Lower lobe of right lung (tissue), 2 donors: ENCODE measurements around the gene C6orf47. TPM values are rescaled to one million over a fixed set of nuclear protein-coding genes. Genes with fewer than 3 reads are reported as not detected.

Source experiments
- ATAC-seq, 2 donors: fragments of 200-7000 bp; cut with Tn5 transposase; one replicate each; pipeline ENCODE4 v1.9.1; 2020 to 2022; ENCODE audit warnings: mild to moderate bottlenecking in 2 of 2, moderate library complexity in 2 of 2
- DNase-seq: peaks from one replicate; pipeline ENCODE4 v3.0.0-alpha.2; 2020
- H3K27ac ChIP-seq: fragments of 200-600 bp; one replicate; pipeline ENCODE4 v1.8.0; 2022
- H3K27me3 ChIP-seq: fragments of 200-600 bp; one replicate; pipeline ENCODE4 v1.8.0; 2022; ENCODE audit warnings: low read depth
- H3K36me3 ChIP-seq: fragments of 200-600 bp; one replicate; pipeline ENCODE4 v1.8.0; 2022; ENCODE audit warnings: mild to moderate bottlenecking
- H3K4me1 ChIP-seq: fragments of 200-600 bp; one replicate; pipeline ENCODE4 v1.8.0; 2022
- H3K4me3 ChIP-seq: fragments of 200-600 bp; one replicate; pipeline ENCODE4 v1.8.0; 2022; ENCODE audit warnings: mild to moderate bottlenecking
- H3K9me3 ChIP-seq: fragments of 200-600 bp; one replicate; pipeline ENCODE4 v1.8.0; 2022
- CTCF ChIP-seq: fragments of 200-600 bp; IDR thresholded peaks from one replicate; pipeline ENCODE4 v1.8.0; 2022; ENCODE audit warnings: antibody characterized with exemption, mild to moderate bottlenecking
- intact Hi-C: fragments of 100-400 bp; cut with DNase I; formaldehyde crosslinking; loops from one replicate; pipeline ENCODE4 v1.11.0; 2022
- total RNA-seq: library from RNA; stranded (reverse); fragmentation: NEBNext Ultra II Directional; extraction: Animal tissue kit (Norgen Biotek cat#: 25700); gene quantifications from one replicate; pipeline ENCODE4 v1.2.1, GENCODE V29; 2021
- donor health status: DM: no; HTN: yes; CAD: no; lungs with severe emphysema.

C6orf47 gene
- total RNA-seq, 1 donor from 2014 or later: 24.7 TPM

GRCh38 chr6:31639449-31639861, 21.1 kb downstream of the C6orf47 start:
- ATAC-seq (no peak), DNase-seq (no peak)
- intact Hi-C loops: no loop called here

GRCh38 chr6:31639043-31639442, 21.5 kb downstream of the C6orf47 start:
- DNase-seq (no peak), ATAC-seq (no peak)
- peaks cover 100% of the 10 kb centered on the region for H3K36me3 ChIP-seq
- no peaks in the 10 kb centered on the region for H3K27me3 ChIP-seq
- no peak overlapping the region for H3K27ac ChIP-seq
- intact Hi-C loops: no loop called here
- no peak for TF ChIP-seq CTCF
- H3K4me3 ChIP-seq: no peak overlapping the region
- no peaks in the 10 kb centered on the region for H3K4me1 ChIP-seq
- no peaks in the 10 kb centered on the region for H3K9me3 ChIP-seq

More at GRCh38 chr6:31639449-31639861, 21.1 kb downstream of the C6orf47 start:
- no peak for TF ChIP-seq CTCF
- H3K27ac ChIP-seq: no peak overlapping the region
- H3K9me3 ChIP-seq: no peaks in the 10 kb centered on the region
- H3K4me3 ChIP-seq: no peak overlapping the region
- H3K27me3 ChIP-seq: no peaks in the 10 kb centered on the region
- no peaks in the 10 kb centered on the region for H3K4me1 ChIP-seq
- H3K36me3 ChIP-seq: peaks cover 100% of the 10 kb centered on the region

GRCh38 chr6:31636698-31637596, 23.6 kb downstream of the C6orf47 start:
- no peaks in the 10 kb centered on the region for H3K4me1 ChIP-seq
- H3K27me3 ChIP-seq: no peaks in the 10 kb centered on the region
- TF ChIP-seq CTCF: no peak
- no peaks in the 10 kb centered on the region for H3K9me3 ChIP-seq
- H3K27ac ChIP-seq: no peak overlapping the region
- peaks cover 100% of the 10 kb centered on the region for H3K36me3 ChIP-seq
- intact Hi-C loops: no loop called here
- H3K4me3 ChIP-seq: no peak overlapping the region
- peak in 1 of 2 donors; percentile 10 for ATAC-seq
- no peak for DNase-seq

GRCh38 chr6:31634969-31635575, 25.5 kb downstream of the C6orf47 start:
- peaks cover 100% of the 10 kb centered on the region for H3K36me3 ChIP-seq
- no peak overlapping the region for H3K27ac ChIP-seq
- no peaks in the 10 kb centered on the region for H3K4me1 ChIP-seq
- H3K9me3 ChIP-seq: no peaks in the 10 kb centered on the region
- ATAC-seq (no peak), DNase-seq (no peak)
- H3K4me3 ChIP-seq: no peak overlapping the region
- no peak for TF ChIP-seq CTCF
- no peaks in the 10 kb centered on the region for H3K27me3 ChIP-seq
- intact Hi-C loops: no loop called here

- intact Hi-C loops: no loop called here
- peaks cover 100% of the 10 kb centered on the region for H3K36me3 ChIP-seq
- ATAC-seq (no peak), DNase-seq (no peak)
- no peaks in the 10 kb centered on the region for H3K9me3 ChIP-seq
- no peak overlapping the region for H3K27ac ChIP-seq
- TF ChIP-seq CTCF: no peak
- no peaks in the 10 kb centered on the region for H3K4me1 ChIP-seq
- no peak overlapping the region for H3K4me3 ChIP-seq
- no peaks in the 10 kb centered on the region for H3K27me3 ChIP-seq
These were observed 26.4 kb downstream of the C6orf47 start for GRCh38 chr6:31634131-31634530.
